Heart left ventricle (tissue), 13 donors: ENCODE results near the gene OR10A2.

Experiments used
- CTCF ChIP-seq, 12 donors: fragments of 200-600 bp; sonication (generic) in 4 of 12; IDR thresholded peaks; one replicate each; pipeline versions ENCODE4 v1.5.0 to v1.8.0; 2018 to 2022; ENCODE audit warnings: antibody characterized with exemption in 12 of 12, mild to moderate bottlenecking in 5 of 12
- POLR2A ChIP-seq, 2 donors: fragments of 450-650 bp; IDR thresholded peaks; one replicate each; pipeline ENCODE4 v1.6.1; 2017; ENCODE audit warnings: antibody characterized with exemption in 2 of 2, mild to moderate bottlenecking in 2 of 2, moderate library complexity in 2 of 2
- donor health status: ischemic (EF 13 %, LVEDD 7.1; RV severe dilation, severe dysfunction).
- donor health status: DM: no; HTN: yes; CAD: no.
- donor health status: DM: no; HTN: no; CAD: no.
- donor health status: ischemic (EF 25% LVEDD 6.9; RV normal size, moderate dysfunction).
- donor health status: ischemic (EF 25% LVEDD 5.7; RV mildly dilated, moderate dysfunction).
- donor health status: ischemic (EF 35%, LVEDD 5.7; RV mildly dilated, moderate dysfunction).
- donor health status: nonischemic (EF 11% LVEDD 7.7; RV severe dilation, severe dysfunction).
- donor health status: DM: yes; HTN: yes; CAD: no.
- donor health status: PGD.
- donor health status: ischemic (EF 29% LVEDD 5.4; RV normal size, mild dysfunction).
- donor health status: nonischemic (EF 23%, LVEDD 6.1; RV moderate dilation, normal function).

GRCh38 chr11:6825231-6825744, 37.6 kb upstream of the OR10A2 start:
- no peak for TF ChIP-seq CTCF (IDR thresholded peaks at IDR 0.05)
- TF ChIP-seq POLR2A (IDR thresholded peaks at IDR 0.05) = no peak
